HCT116 (cell line): Measurements from ENCODE around the gene CLC.

ENCODE experiments used
- EZH2 ChIP-seq: fragments of 200-600 bp; sonication (generic); IDR thresholded peaks from 2 replicates; pipeline ENCODE4 v1.6.1; 2017; ENCODE audit warnings: antibody characterized with exemption, mixed run types
- JUND ChIP-seq: IDR thresholded peaks from 2 replicates; pipeline ENCODE4 v1.6.1; 2012
- POLR2AphosphoS5 ChIP-seq: IDR thresholded peaks from 2 replicates; pipeline ENCODE4 v1.6.1; 2011; ENCODE audit warnings: mild to moderate bottlenecking, low read depth, low read length, moderate library complexity

DNA sequence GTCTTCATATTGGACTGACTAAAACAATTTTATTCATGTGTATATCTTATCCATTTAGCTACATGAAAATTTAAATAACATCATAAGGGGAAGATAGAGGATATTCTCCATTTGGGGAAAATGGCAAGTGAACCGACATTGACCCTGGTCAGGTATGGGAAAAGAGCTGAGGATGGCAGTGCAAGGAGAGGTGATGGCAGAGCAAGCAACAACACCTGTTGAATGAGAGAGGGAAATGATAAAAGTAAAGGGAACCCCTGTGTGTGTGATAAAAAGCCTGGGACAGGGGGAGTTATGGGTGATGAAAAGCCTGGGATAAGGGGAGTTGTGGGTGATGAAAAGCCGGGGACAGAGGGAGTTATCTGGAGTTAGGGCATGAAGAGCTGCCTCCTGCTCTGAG is 4.0 kb downstream of the CLC start:
- TF ChIP-seq POLR2AphosphoS5 (no peak), EZH2 (no peak), JUND (no peak)
